Trophoblast cell (in vitro differentiated cells and primary cell): ENCODE data around the gene P3H2.
A peak's percentile ranks its signal among the peaks of the same experiment; 100 is the strongest.

Source experiments
- DNase-seq, 2 donors: peaks; one replicate each; pipeline ENCODE4 v3.0.0-alpha.2; 2016
- H2AFZ ChIP-seq: 2 replicates; pipeline ENCODE4 v1.6.1; 2013; ENCODE audit warnings: low read length, moderate library complexity, mild to moderate bottlenecking; ENCODE audit not compliant: insufficient read depth, poor library complexity
- H2AK5ac ChIP-seq: 2 replicates; pipeline ENCODE4 v1.6.1; 2013; ENCODE audit warnings: mild to moderate bottlenecking, low read length
- H2BK120ac ChIP-seq: 2 replicates; pipeline ENCODE4 v1.6.1; 2013; ENCODE audit warnings: low read length, mild to moderate bottlenecking, moderate library complexity; ENCODE audit not compliant: insufficient read depth, poor library complexity
- H2BK12ac ChIP-seq: 2 replicates; pipeline ENCODE4 v1.6.1; 2013; ENCODE audit warnings: mild to moderate bottlenecking, low read length, moderate library complexity
- H2BK5ac ChIP-seq: 2 replicates; pipeline ENCODE4 v1.6.1; 2013; ENCODE audit warnings: low read length, low read depth, moderate library complexity, mild to moderate bottlenecking; ENCODE audit not compliant: poor library complexity
- H3K14ac ChIP-seq: 2 replicates; pipeline ENCODE4 v1.6.1; 2013; ENCODE audit warnings: mild to moderate bottlenecking, low read length
- H3K18ac ChIP-seq: 2 replicates; pipeline ENCODE4 v1.6.1; 2013; ENCODE audit warnings: mild to moderate bottlenecking, low read length
- H3K23ac ChIP-seq: 2 replicates; pipeline ENCODE4 v1.6.1; 2013; ENCODE audit warnings: low read length
- H3K27ac ChIP-seq: 2 replicates; pipeline ENCODE4 v1.5.1; 2013; ENCODE audit warnings: low read depth, mild to moderate bottlenecking, inconsistent platforms, low read length, moderate library complexity
- H3K27me3 ChIP-seq: 2 replicates; pipeline ENCODE4 v1.6.1; 2013; ENCODE audit warnings: inconsistent platforms, mild to moderate bottlenecking, low read length, moderate library complexity; ENCODE audit not compliant: insufficient read depth
- H3K36me3 ChIP-seq, 2 experiments: 1 replicate in 1 of 2; 2 replicates in 1 of 2; pipeline ENCODE4 v1.6.1; 2013; ENCODE audit warnings: low read length in 2 of 2, mild to moderate bottlenecking in 2 of 2, moderate library complexity in 1 of 2; ENCODE audit not compliant: insufficient read depth in 2 of 2, control insufficient read depth in 1 of 2
- H3K4ac ChIP-seq: 2 replicates; pipeline ENCODE4 v1.6.1; 2013; ENCODE audit warnings: low read depth, mild to moderate bottlenecking, low read length, moderate library complexity
- H3K4me1 ChIP-seq, 2 experiments: 1 replicate in 1 of 2; 2 replicates in 1 of 2; pipeline ENCODE4 v1.6.1; 2013; ENCODE audit warnings: low read length in 2 of 2, mild to moderate bottlenecking in 2 of 2, moderate library complexity in 1 of 2; ENCODE audit not compliant: insufficient read depth in 2 of 2, control insufficient read depth in 1 of 2
- H3K4me2 ChIP-seq: 2 replicates; pipeline ENCODE4 v1.6.1; 2013; ENCODE audit warnings: inconsistent platforms, mild to moderate bottlenecking, low read length, moderate library complexity
- H3K4me3 ChIP-seq: 2 replicates; pipeline ENCODE4 v1.5.1; 2013; ENCODE audit warnings: mild to moderate bottlenecking, low read depth, low read length, inconsistent platforms
- H3K79me1 ChIP-seq: one replicate; pipeline ENCODE4 v1.6.1; 2013; ENCODE audit warnings: low read length
- H3K79me2 ChIP-seq: 2 replicates; pipeline ENCODE4 v1.6.1; 2013; ENCODE audit warnings: low read length, mild to moderate bottlenecking; ENCODE audit not compliant: control insufficient read depth, insufficient read depth, poor library complexity
- H3K9ac ChIP-seq: 2 replicates; pipeline ENCODE4 v1.6.1; 2013; ENCODE audit warnings: mild to moderate bottlenecking, low read length
- H3K9me3 ChIP-seq: 2 replicates; pipeline ENCODE4 v1.6.1; 2013; ENCODE audit warnings: low read depth, mild to moderate bottlenecking, control low read depth, inconsistent platforms, low read length; ENCODE audit not compliant: insufficient read depth
- H4K12ac ChIP-seq: 2 replicates; pipeline ENCODE4 v1.6.1; 2013; ENCODE audit warnings: low read depth, mild to moderate bottlenecking, low read length, moderate library complexity
- H4K8ac ChIP-seq: 2 replicates; pipeline ENCODE4 v1.6.1; 2013; ENCODE audit warnings: low read depth, mild to moderate bottlenecking, low read length, moderate library complexity
- H4K91ac ChIP-seq: one replicate; pipeline ENCODE4 v1.6.1; 2013; ENCODE audit warnings: low read depth, mild to moderate bottlenecking, low read length, moderate library complexity
- WGBS: extraction: QIAGEN DNeasy Blood & Tissue Kit; methylation state at CpG from one replicate; pipeline ENCODE4 v1.1.7; 2013; ENCODE audit warnings: missing lambda C conversion rate; ENCODE audit not compliant: insufficient read length, insufficient coverage; ENCODE audit errors: extremely low coverage; 5-methylcytosine and 5-hydroxymethylcytosine counted together

P3H2 gene

GRCh38 chr3:190121061-190121377 is 322 bp upstream of the P3H2 start:
- no peak for DNase-seq
- Histone ChIP-seq H2BK5ac (no peak overlapping the region), H3K79me1 (peaks cover 9% of the 10 kb centered on the region), H4K12ac (no peak overlapping the region), H3K4me2 (peak overlapping the region; percentile 84), H3K27ac (no peak overlapping the region), H2BK120ac (no peak overlapping the region), H3K9ac (no peak overlapping the region), H2AK5ac (no peak overlapping the region), H3K14ac (no peak overlapping the region), H3K4me3 (no peak overlapping the region), H3K27me3 (no peaks in the 10 kb centered on the region), H3K4ac (no peak overlapping the region), H3K23ac (no peak overlapping the region), H2AFZ (no peak overlapping the region), H2BK12ac (no peak overlapping the region), H3K79me2 (peaks cover 5% of the 10 kb centered on the region), H3K36me3 (no peaks in the 10 kb centered on the region), H3K9me3 (no peaks in the 10 kb centered on the region), H3K18ac (no peak overlapping the region), H4K91ac (no peak overlapping the region), H3K4me1 (peaks cover 7 to 17% of the 10 kb centered on the region in 2 experiments), H4K8ac (no peak overlapping the region)
- no CpG with 5 or more reads among the region's 13 CpGs for WGBS

- peak overlapping the region; percentile 25 for H3K14ac ChIP-seq
- no peaks in the 10 kb centered on the region for H3K9me3 ChIP-seq
- DNase-seq: no peak
- no peak overlapping the region for H3K4ac ChIP-seq
- H3K4me1 ChIP-seq: peaks cover 7 to 17% of the 10 kb centered on the region in 2 experiments
- H3K79me1 ChIP-seq: peaks cover 9% of the 10 kb centered on the region
- no peaks in the 10 kb centered on the region for H3K27me3 ChIP-seq
- H4K91ac ChIP-seq: peak overlapping the region; percentile 31
- no peaks in the 10 kb centered on the region for H3K36me3 ChIP-seq
- H4K12ac ChIP-seq: no peak overlapping the region
- H3K4me3 ChIP-seq: peak overlapping the region; percentile 90
- H2AFZ ChIP-seq: peak overlapping the region; percentile 79
- H3K4me2 ChIP-seq: peak overlapping the region; percentile 84
- H4K8ac ChIP-seq: peak overlapping the region; percentile 52
- peak overlapping the region; percentile 63 for H2BK12ac ChIP-seq
- no peak overlapping the region for H3K23ac ChIP-seq
- no peak overlapping the region for H3K9ac ChIP-seq
- H2BK120ac ChIP-seq: no peak overlapping the region
- no CpG with 5 or more reads among the region's 9 CpGs for WGBS
- H3K79me2 ChIP-seq: peaks cover 5% of the 10 kb centered on the region
- no peak overlapping the region for H3K27ac ChIP-seq
- H2AK5ac ChIP-seq: no peak overlapping the region
- H3K18ac ChIP-seq: peak overlapping the region; percentile 91
- H2BK5ac ChIP-seq: no peak overlapping the region
Measured at GRCh38 chr3:190119461-190120268, 1.0 kb downstream of the P3H2 start.

GRCh38 chr3:190118438-190118837 is 2.3 kb downstream of the P3H2 start:
- Histone ChIP-seq H3K23ac (no peak overlapping the region), H2AK5ac (no peak overlapping the region), H3K9me3 (no peaks in the 10 kb centered on the region), H3K4me1 (peaks cover 7 to 17% of the 10 kb centered on the region in 2 experiments), H3K4me2 (peak overlapping the region; percentile 13), H3K36me3 (no peaks in the 10 kb centered on the region), H3K79me2 (peaks cover 5% of the 10 kb centered on the region), H3K9ac (no peak overlapping the region), H3K27ac (no peak overlapping the region), H3K79me1 (peaks cover 9% of the 10 kb centered on the region), H3K4ac (no peak overlapping the region), H2AFZ (no peak overlapping the region), H4K8ac (no peak overlapping the region), H2BK12ac (no peak overlapping the region), H2BK5ac (no peak overlapping the region), H4K12ac (no peak overlapping the region), H2BK120ac (no peak overlapping the region), H3K14ac (no peak overlapping the region), H3K4me3 (no peak overlapping the region), H4K91ac (no peak overlapping the region), H3K18ac (no peak overlapping the region), H3K27me3 (no peaks in the 10 kb centered on the region)
- WGBS: no CpG with 5 or more reads among the region's 3 CpGs
- DNase-seq: no peak

- H3K27me3 ChIP-seq: no peaks in the 10 kb centered on the region
- H3K23ac ChIP-seq: no peak overlapping the region
- DNase-seq: peak in 1 of 2 donors; percentile 33
- H3K4me3 ChIP-seq: no peak overlapping the region
- H2BK120ac ChIP-seq: no peak overlapping the region
- no peak overlapping the region for H3K18ac ChIP-seq
- H2AK5ac ChIP-seq: no peak overlapping the region
- H3K79me2 ChIP-seq: peaks cover 5% of the 10 kb centered on the region
- no peak overlapping the region for H4K91ac ChIP-seq
- H4K12ac ChIP-seq: no peak overlapping the region
- H2BK12ac ChIP-seq: no peak overlapping the region
- H3K4me2 ChIP-seq: peak overlapping the region; percentile 13
- no peak overlapping the region for H3K14ac ChIP-seq
- H3K9me3 ChIP-seq: no peaks in the 10 kb centered on the region
- no peak overlapping the region for H3K4ac ChIP-seq
- H3K4me1 ChIP-seq: peaks cover 7 to 17% of the 10 kb centered on the region in 2 experiments
- no peak overlapping the region for H2AFZ ChIP-seq
- no peak overlapping the region for H4K8ac ChIP-seq
- H2BK5ac ChIP-seq: no peak overlapping the region
- no peak overlapping the region for H3K9ac ChIP-seq
- H3K27ac ChIP-seq: no peak overlapping the region
- no peaks in the 10 kb centered on the region for H3K36me3 ChIP-seq
- H3K79me1 ChIP-seq: peaks cover 9% of the 10 kb centered on the region
- no CpG with 5 or more reads among the region's 2 CpGs for WGBS
Measured at GRCh38 chr3:190117981-190118380, 2.7 kb downstream of the P3H2 start.
